HK-2 (cell line): ENCODE results near the gene KLRG1.

ENCODE experiments used
- DNase-seq: peaks from one replicate; pipeline ENCODE4 v3.0.0-alpha.2; 2018; ENCODE audit not compliant: unreplicated experiment

Gene KLRG1

DNA sequence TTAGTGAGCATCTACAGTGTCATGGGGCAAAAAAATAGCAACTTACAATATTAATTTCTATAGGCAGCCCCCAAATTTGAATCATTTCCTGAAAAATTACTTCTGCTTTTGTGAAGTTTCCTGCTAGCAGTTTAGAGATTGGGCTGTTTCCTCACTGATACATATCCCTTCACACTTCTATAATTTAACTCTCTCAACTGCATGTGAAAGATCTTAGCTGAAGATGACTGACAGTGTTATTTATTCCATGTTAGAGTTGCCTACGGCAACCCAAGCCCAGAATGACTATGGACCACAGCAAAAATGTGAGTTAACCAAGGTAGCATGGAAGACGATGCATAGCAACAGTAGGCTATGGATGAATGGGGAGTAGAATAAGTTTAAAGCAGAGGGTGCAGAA is at the start of gene KLRG1:
Gene KLRG1, plus strand, starts transcription at position 134 of the 400 bp plus-strand sequence. Its CDS starts 90 bp downstream, at position 224.
- no peak for DNase-seq

DNA sequence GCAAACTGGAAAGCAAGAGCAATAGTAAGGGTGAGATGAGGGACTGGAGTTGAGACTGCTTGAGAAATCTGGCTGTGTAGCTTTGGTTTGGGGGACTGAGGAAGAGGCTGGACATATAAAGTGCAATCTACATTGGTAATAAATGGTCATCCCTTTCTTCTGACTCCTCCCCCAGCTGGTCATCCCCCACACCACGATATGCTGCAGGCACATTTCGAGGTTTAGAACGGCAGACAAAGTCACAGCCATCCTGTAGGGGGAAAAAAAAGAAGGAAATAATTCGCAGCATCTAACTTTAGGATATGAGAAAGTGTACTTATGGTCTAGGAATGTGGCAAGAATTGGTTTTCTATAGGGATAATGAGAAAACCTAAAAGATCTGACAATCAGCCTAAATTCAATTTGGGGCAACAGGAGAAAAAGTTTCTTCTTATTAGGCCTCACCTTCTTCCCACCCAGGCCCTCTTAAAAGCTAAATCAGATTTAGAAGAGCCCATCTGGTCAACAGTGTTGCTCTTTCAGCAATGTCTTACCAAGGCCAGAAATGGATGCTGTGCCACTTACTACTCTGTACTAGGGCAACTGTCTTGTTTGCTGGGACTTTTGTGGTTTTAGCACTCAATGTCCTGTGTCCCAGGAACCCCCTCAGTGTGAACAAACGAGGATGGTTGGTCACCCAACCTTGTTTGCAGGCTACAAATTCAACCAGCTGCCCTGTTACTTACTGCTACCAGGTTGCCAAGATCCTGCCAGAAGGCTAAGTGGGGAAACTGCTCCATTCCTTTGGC is 47.5 kb upstream of the KLRG1 start:
- no peak for DNase-seq

DNA sequence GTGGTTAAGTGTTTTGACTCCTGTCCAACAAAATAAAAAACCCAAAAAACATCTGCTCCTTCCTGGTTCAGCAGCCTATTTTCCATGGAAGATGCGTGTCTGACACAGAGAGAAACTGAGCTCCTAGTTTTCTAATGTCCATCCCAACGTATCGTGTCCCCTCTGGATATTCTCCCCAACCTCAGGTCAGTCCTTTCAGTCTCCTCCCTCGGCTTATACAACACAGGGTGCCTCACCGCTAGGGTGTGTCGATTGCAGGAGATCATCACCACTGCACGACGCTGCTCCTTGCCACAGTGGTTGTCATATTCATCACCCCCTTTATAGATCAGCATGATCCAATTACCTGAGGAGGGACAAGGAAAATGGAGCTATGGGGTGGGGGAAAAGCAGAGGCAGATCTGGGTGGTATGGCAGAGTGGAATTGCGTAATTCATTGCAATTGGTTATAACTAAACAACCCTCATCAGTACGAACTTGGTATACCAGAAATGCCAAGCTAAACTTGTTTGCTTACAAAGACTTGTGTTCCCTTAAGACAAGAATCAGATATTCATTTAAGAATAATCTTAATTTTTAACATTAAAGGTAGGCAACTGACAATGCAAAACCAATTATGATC is 45.7 kb upstream of the KLRG1 start:
- no peak for DNase-seq

- no peak for DNase-seq
Observed at GRCh38 chr12:8946733-8947132, 42.6 kb upstream of the KLRG1 start.

- DNase-seq = no peak
Observed at GRCh38 chr12:8947737-8948136, 41.6 kb upstream of the KLRG1 start.

DNA sequence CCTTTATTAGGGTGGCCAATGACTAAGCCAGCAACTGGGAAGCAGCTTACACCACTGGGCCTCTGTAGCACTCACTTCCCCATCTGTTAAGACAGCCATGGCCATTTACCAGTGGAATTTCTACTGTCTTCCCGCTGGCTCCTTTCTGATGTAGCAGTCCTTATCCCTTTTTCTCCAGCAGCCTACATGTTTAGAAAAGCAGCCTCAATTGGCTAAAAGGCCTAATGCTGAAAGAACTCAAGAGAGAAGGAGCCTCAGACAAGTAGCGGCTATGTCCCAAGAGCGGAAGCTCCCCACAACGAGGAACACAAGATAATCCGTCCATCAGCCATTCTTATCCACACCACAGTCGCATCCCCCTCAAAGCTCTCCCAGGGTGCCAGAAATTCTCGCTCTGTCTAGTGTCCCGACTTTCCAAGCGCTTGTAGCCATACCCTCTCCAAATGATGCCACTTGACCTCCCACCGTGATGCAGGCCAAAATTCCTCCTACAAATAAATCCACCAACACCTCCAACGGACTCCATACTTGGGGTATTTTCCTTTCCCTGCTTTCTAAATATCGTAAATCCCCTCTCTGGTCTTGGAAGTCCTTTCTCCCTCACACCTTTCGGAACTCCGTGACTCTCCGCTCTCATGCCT is 40.5 kb upstream of the KLRG1 start:
- peak; percentile 34 for DNase-seq

GRCh38 chr12:8949342-8950220 is 39.8 kb upstream of the KLRG1 start, which contains the start of gene M6PR:
TSS of gene M6PR (minus strand) at chr12:8949645. CDS start at chr12:8946404, 3,241 bp downstream.
- peak; percentile 94 for DNase-seq

DNA sequence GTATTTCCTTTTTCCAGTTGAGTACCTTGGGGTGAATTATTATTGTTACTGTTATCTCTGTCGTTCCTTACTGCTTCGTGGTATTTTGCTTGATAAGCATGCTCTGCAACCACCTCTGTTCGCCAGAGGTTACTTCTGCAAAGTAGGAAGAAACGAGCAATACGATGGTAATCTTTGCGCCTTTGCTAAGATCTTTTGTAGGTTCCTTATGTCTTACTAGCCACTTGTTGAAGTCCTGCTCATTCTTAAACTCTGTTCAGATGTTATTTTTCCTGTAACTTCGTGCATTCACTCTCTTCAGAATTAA is 39.2 kb upstream of the KLRG1 start:
- no peak for DNase-seq

- DNase-seq = no peak
Observed at GRCh38 chr12:8950702-8951478, 38.5 kb upstream of the KLRG1 start.

GRCh38 chr12:8951744-8952143 is 37.6 kb upstream of the KLRG1 start:
- DNase-seq = no peak

GRCh38 chr12:8953773-8954402 is 35.5 kb upstream of the KLRG1 start:
- DNase-seq = no peak

- no peak for DNase-seq
Observed at GRCh38 chr12:8956073-8956472, 33.3 kb upstream of the KLRG1 start.

DNA sequence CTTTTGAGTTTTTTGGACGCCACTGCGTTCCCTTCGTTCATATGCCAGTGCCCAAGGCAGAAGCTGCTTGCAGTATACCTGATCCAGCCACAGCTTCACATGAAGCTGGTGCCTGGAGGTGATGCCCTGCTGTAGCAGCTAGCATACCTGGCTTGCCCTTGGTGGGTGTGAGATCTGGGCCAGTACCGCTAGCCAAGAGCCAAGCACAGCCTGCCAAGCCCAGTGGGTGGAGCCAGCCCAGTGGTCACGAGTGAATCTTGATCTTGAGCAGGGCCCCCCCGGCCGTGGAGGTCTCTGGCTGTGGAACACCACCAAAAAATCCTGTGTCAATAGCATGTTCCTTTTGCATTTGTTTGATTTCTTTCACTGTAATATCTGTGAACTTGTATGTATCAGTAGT is 32.6 kb upstream of the KLRG1 start:
- DNase-seq = no peak

GRCh38 chr12:8957561-8957960 is 31.8 kb upstream of the KLRG1 start:
- no peak for DNase-seq

DNA sequence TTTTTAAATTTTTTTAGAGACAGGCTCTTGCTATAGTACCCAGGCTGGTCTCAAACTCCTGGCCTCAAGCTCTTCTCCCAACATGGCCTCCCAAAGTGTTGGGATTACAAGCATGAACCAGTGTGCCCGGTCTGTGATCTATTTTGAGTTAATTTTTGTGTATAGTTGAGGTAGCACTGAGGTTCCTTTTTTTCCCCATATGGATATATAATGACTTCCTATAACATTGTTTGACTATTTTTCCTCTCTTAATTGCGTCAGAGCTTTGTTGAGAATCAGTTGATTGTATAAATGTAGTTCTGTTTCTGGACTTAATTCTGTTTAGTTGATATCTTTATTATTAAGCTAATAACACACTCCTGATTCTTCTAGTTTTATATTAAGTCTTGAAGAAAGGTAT is 31.3 kb upstream of the KLRG1 start:
- no peak for DNase-seq

DNA sequence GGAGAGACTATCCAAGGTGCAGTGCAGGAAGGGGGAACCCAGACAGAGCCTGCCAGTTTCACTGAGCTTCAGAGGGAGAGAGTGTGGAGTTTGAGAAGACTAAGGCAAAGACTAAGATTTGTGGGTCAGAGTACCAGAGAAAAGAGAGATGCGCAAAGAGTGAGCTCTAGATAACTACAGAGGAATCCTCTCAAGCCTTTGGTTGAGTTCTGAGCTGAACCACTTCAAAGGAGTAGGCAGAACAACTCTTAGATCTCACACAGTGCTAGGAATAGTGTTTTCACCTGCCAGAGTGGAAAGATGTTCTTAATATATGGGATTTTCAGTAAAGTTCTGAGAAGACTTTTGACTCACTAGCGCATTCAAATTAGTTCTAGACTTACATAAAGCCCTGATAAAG is 29.2 kb upstream of the KLRG1 start:
- DNase-seq = no peak

DNA sequence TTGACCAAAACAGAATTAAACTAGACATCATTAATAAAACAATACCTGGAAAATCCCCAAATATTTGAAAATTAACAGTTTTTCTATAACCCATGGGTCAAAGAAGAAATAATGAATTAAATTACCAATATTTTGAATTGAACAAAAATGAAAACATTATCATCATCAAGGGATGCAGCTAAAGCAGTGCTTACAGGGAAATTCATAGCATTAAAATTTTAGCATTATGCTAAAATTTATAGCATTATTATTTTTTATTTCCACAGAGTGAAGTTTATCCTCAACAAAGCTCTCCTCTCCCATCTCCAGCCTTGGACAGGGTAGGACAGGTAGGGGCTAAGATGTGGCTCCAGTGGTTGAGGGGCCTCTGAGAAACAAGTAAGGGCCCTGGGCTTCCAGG is 20.6 kb upstream of the KLRG1 start:
- DNase-seq = no peak

DNA sequence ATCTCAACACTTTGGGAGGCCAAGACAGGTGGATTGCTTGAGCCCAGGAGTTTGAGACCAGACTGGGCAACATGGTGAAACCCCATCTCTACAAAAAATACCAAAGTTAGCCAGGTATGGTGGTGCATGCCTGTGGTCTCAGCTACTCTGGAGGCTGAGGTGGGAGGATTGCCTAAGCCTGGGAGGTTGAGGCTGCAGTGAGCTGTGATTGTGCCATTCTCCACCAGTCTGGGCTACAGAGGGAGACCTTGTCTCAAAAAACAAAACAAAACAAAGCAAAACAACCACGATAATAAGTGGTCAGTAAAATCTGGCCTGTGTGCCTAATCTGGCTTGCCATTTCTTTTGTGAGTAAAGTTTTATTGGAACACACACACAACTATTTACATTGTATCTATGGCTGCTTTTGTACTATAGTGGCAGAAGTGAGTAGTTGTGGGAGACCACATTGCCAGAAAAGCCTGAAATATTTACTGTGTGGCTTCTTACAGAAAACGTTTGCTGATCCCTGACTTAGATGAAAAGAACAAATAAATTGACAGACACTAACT is 19.4 kb upstream of the KLRG1 start:
- no peak for DNase-seq

DNA sequence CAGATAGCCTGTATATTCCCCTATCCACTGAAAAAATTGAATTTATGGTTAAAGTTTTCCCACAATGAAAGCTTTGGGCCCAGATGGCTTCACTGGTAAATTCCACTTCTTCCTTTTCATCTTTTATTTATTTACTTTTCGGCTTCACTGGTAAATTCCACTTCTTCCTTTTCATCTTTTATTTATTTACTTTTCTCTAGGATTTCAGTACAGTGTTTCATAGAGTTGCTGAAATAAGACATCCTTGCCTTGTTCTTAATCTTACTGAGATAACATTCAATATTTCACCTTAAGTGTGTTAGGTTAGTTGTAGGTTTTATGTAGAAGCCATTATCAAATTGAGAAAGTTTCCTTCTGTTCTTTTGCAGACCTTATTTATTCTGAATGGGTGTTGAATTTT is 18.9 kb upstream of the KLRG1 start:
- DNase-seq = no peak

- DNase-seq = no peak
Observed at GRCh38 chr12:8980137-8980536, 9.2 kb upstream of the KLRG1 start.
